ENCODE measurements around the gene CFDP1.

- TF ChIP-seq ZNF274 (IDR thresholded peaks at IDR 0.05; ENCODE audit: low read depth, low read length): no peak
- TF ChIP-seq YY1 (IDR thresholded peaks at IDR 0.05; ENCODE audit: insufficient read depth, insufficient read length): no peak
These were observed 30.4 kb downstream of the CFDP1 start for GRCh38 chr16:75402821-75403475.

Data from NT2/D1 (cell line).